Coronary artery (tissue), 2 donors: ENCODE data around the gene TSPAN9.
A peak's percentile ranks its signal among the peaks of the same experiment; 100 is the strongest.

Experiments
- DNase-seq: peaks from one replicate; pipeline ENCODE4 v3.0.0-alpha.2; 2017; ENCODE audit warnings: low spot score
- H3K27ac ChIP-seq, 2 donors: fragments of 200-600 bp; sonication (generic); one replicate each; pipeline ENCODE4 v1.5.1; 2016 to 2019
- H3K4me3 ChIP-seq: fragments of 200-600 bp; sonication (generic); 2 replicates; pipeline ENCODE4 v1.5.1; 2016; ENCODE audit warnings: mild to moderate bottlenecking, moderate library complexity
- CTCF ChIP-seq: fragments of 200-600 bp; sonication (generic); IDR thresholded peaks from one replicate; pipeline ENCODE4 v1.5.1; 2019; ENCODE audit warnings: antibody characterized with exemption

Gene TSPAN9

GRCh38 chr12:3145546-3146310 lies 68.5 kb downstream of the TSPAN9 start:
- no peak for DNase-seq
- no peak for TF ChIP-seq CTCF
- Histone ChIP-seq H3K4me3 (no peak overlapping the region), H3K27ac (no peak overlapping the region)

GRCh38 chr12:3147260-3147659 lies 70.1 kb downstream of the TSPAN9 start:
- no peak overlapping the region for H3K27ac ChIP-seq
- no peak for DNase-seq
- H3K4me3 ChIP-seq: no peak overlapping the region
- no peak for TF ChIP-seq CTCF

- H3K27ac ChIP-seq: no peak overlapping the region
- H3K4me3 ChIP-seq: no peak overlapping the region
- no peak for TF ChIP-seq CTCF
- no peak for DNase-seq
These were observed 71.3 kb downstream of the TSPAN9 start for GRCh38 chr12:3148366-3149000.

GRCh38 chr12:3149515-3150307 lies 72.5 kb downstream of the TSPAN9 start:
- no peak overlapping the region for H3K27ac ChIP-seq
- DNase-seq: no peak
- no peak overlapping the region for H3K4me3 ChIP-seq
- no peak for TF ChIP-seq CTCF

GRCh38 chr12:3150308-3150670 lies 73.1 kb downstream of the TSPAN9 start:
- peak overlapping the region in 1 of 2 donors; percentile 87 for H3K27ac ChIP-seq
- no peak overlapping the region for H3K4me3 ChIP-seq
- no peak for TF ChIP-seq CTCF
- no peak for DNase-seq

GRCh38 chr12:3150931-3151835 lies 74.0 kb downstream of the TSPAN9 start:
- no peak for TF ChIP-seq CTCF
- Histone ChIP-seq H3K27ac (peak overlapping the region; percentile 57 to 87), H3K4me3 (peak overlapping the region; percentile 54)
- DNase-seq: no peak
